GM10266 (cell line): ENCODE data around the gene FGF8.

Source experiments
- DNase-seq: peaks from one replicate; pipeline ENCODE4 v3.0.0; 2012; ENCODE audit errors: extremely low spot score
- CTCF ChIP-seq: IDR thresholded peaks from 2 replicates; pipeline ENCODE4 v1.5.1; 2012; ENCODE audit warnings: mild to moderate bottlenecking, low read depth; ENCODE audit not compliant: control insufficient read depth, insufficient read depth; ENCODE audit errors: missing control alignments

The FGF8 gene

GRCh38 chr10:101771380-101771779, 4.5 kb downstream of the FGF8 start:
- DNase-seq = no peak
- no peak for TF ChIP-seq CTCF

GRCh38 chr10:101770331-101771215, 5.3 kb downstream of the FGF8 start:
- DNase-seq = no peak
- TF ChIP-seq CTCF = no peak

GRCh38 chr10:101769541-101770180, 6.3 kb downstream of the FGF8 start:
- no peak for DNase-seq
- no peak for TF ChIP-seq CTCF

- no peak for DNase-seq
- no peak for TF ChIP-seq CTCF
These were observed 7.1 kb downstream of the FGF8 start for GRCh38 chr10:101768791-101769170.

GRCh38 chr10:101767966-101768790, 7.7 kb downstream of the FGF8 start:
- no peak for DNase-seq
- no peak for TF ChIP-seq CTCF

GRCh38 chr10:101767600-101767945, 8.3 kb downstream of the FGF8 start:
- no peak for DNase-seq
- no peak for TF ChIP-seq CTCF
